ENCODE data around the gene CHERP. TPM values are rescaled to one million over a fixed set of nuclear protein-coding genes. Genes with fewer than 3 reads are reported as not detected.
A peak's percentile ranks its signal among the peaks of the same experiment; 100 is the strongest.
"Not testable (repeated sequence)": the region's sequence is repeated elsewhere in the genome, so short reads cannot be mapped to it uniquely, and the experiment has no call there.

CHERP gene
- total and polyA plus RNA-seq, 2 donors (not counting 1 experiment from before 2014, with no cell fraction given): 38.3 to 98.9 TPM

DNA sequence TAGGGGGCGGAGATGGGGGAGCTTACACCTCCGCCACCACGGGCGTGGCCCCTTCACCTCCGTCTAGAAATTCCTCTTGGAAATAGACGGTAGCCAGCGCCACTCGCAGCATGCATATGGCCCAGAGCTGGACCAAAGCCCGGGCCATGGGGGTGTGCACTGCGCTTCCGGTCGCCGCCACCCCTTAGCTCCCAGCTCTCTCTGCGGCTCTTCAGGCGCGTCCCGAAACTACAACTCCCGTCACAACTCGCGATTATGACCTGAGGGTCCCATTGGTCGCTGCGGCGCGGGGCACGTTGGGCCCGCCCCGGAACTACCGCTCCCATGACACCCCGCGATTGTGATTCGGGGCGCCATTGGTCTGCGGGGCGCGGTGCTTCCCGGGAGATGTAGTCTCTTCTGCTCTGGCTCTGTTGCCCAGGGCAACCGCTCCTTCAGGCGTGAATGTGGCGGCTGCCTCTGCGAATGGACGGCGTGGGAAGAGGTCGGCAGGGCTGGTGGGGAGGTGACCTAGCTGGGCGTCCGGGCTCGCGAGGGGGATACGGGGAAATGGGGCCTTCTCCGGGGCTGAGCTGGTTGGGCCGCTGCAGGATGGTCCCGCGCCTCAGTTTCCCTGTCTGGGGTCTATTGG, 46.1 kb downstream of the CHERP start, which contains the start of the genes C19orf44 and CALR3:
TSS of gene C19orf44 (plus strand) at position 413 of the 631 bp plus-strand sequence. CDS start 4,399 bp downstream, outside the sequence.
TSS of gene CALR3 (minus strand) at position 186 of the 631 bp plus-strand sequence. CDS start at position 148, 38 bp downstream.
- H3K79me2 ChIP-seq (ENCODE audit: control insufficient read depth, insufficient read depth, low read length): peaks cover 10% of the 10 kb centered on the region
- H3K27ac ChIP-seq (ENCODE audit: low read length in 2 of 2): peak within 1 kb of the TSS; percentile 40 to 79
- ATAC-seq (ENCODE audit: low read depth) (peak; percentile 98), DNase-seq (peak; percentile 98)
- no peaks in the 10 kb centered on the region for H4K20me1 ChIP-seq (ENCODE audit: control insufficient read depth, insufficient read depth, low read length, poor library complexity, severe bottlenecking)
- H3K4me3 ChIP-seq (ENCODE audit: control extremely low read depth in 1 of 5, extremely low read depth in 1 of 5, insufficient read depth in 1 of 5, low read depth in 2 of 5, low read length in 4 of 5): peak within 1 kb of the TSS; percentile 65 to 77 (median 73)
- H3K27ac Mint-ChIP-seq: peak within 1 kb of the TSS; percentile 88
- H3K9me3 ChIP-seq (ENCODE audit: control extremely low read depth in 1 of 3, control insufficient read depth in 2 of 3, insufficient read depth in 1 of 3, low read length in 2 of 3): no peaks in the 10 kb centered on the region
- peak within 1 kb of the TSS; percentile 99 for H2AFZ ChIP-seq (ENCODE audit: insufficient read depth, low read depth, low read length, poor library complexity, severe bottlenecking)
- peak within 1 kb of the TSS; percentile 75 for H3K9ac ChIP-seq (ENCODE audit: low read length)
- POLR2A ChIA-PET: interaction anchor here (0.6 to 2.0 kb wide), 5 partner anchors 24 to 91 kb away, joined by 3 to 9 read pairs (median 4); no protein-coding TSS in a partner anchor
- TF ChIP-seq EZH2 (IDR thresholded peaks at IDR 0.05; ENCODE audit: borderline replicate concordance, insufficient read depth, low read depth, low read length, poor library complexity, severe bottlenecking): no peak
- TF ChIP-seq, protein P1, sequence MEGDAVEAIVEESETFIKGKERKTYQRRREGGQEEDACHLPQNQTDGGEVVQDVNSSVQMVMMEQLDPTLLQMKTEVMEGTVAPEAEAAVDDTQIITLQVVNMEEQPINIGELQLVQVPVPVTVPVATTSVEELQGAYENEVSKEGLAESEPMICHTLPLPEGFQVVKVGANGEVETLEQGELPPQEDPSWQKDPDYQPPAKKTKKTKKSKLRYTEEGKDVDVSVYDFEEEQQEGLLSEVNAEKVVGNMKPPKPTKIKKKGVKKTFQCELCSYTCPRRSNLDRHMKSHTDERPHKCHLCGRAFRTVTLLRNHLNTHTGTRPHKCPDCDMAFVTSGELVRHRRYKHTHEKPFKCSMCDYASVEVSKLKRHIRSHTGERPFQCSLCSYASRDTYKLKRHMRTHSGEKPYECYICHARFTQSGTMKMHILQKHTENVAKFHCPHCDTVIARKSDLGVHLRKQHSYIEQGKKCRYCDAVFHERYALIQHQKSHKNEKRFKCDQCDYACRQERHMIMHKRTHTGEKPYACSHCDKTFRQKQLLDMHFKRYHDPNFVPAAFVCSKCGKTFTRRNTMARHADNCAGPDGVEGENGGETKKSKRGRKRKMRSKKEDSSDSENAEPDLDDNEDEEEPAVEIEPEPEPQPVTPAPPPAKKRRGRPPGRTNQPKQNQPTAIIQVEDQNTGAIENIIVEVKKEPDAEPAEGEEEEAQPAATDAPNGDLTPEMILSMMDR (IDR thresholded peaks at IDR 0.05): no peak
- no peaks in the 10 kb centered on the region for H3K27me3 Mint-ChIP-seq
- H3K4me3 Mint-ChIP-seq: peak within 1 kb of the TSS; percentile 91
- CTCF ChIA-PET: interaction anchor here (0.7 to 2.1 kb wide), 5 partner anchors 53 to 250 kb away, joined by 3 to 8 read pairs (median 3); no protein-coding TSS in a partner anchor
- H3K4me1 ChIP-seq (ENCODE audit: control insufficient read depth in 2 of 2, insufficient read depth in 2 of 2, low read length in 2 of 2): peaks cover 3 to 15% of the 10 kb centered on the region in 2 donors
- no peaks in the 10 kb centered on the region for H3K9me3 Mint-ChIP-seq (ENCODE audit: insufficient read depth)
- intact Hi-C loops (cut with micrococcal nuclease): loop anchor here (1.0 to 5.0 kb wide), 6 partner anchors 24 to 299 kb away; partner anchors contain the start of genes AP1M1, CHERP, MED26 and SLC35E1
- no peaks in the 10 kb centered on the region for H3K27me3 ChIP-seq (replicated peaks in 1 of 4; ENCODE audit: control extremely low read depth in 1 of 4, control insufficient read depth in 3 of 4, insufficient read depth in 4 of 4, low read length in 3 of 4)
- H3K36me3 ChIP-seq (replicated peaks in 1 of 2; ENCODE audit: control extremely low read depth in 1 of 2, control insufficient read depth in 1 of 2, extremely low read depth in 1 of 2, insufficient read depth in 2 of 2, low read length in 1 of 2): peaks cover 1 to 2% of the 10 kb centered on the region in 2 experiments
- H3K4me1 Mint-ChIP-seq: peaks cover 13% of the 10 kb centered on the region
- 0% methylated on average over 49 of the region's 52 CpGs for WGBS (ENCODE audit: insufficient coverage)
- peak within 1 kb of the TSS; percentile 93 for H3K4me2 ChIP-seq (replicated peaks; ENCODE audit: low read depth, low read length, poor library complexity, severe bottlenecking)

DNA sequence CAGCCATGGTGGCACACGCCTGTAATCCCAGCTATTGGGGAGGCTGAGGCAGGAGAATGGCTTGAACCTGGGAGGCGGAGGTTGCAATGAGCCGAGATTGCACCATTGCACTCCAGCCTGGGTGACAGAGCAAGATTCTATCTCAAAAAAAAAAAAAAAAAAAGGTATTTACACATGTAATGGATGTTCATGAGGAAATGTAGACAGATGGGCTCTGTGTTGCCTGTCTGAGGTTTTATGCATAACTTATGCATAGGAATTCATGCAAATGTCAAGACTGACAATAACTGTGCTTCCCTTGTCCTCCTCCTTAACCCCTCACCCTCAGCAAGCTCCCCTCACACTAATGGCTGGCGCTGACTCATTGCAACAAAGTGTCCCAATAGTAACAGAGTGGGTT, 55.8 kb downstream of the CHERP start:
- H3K27ac ChIP-seq (ENCODE audit: low read length in 2 of 2); H2AFZ ChIP-seq (ENCODE audit: insufficient read depth, low read depth, low read length, poor library complexity, severe bottlenecking); H3K79me2 ChIP-seq (ENCODE audit: control insufficient read depth, insufficient read depth, low read length); H4K20me1 ChIP-seq (ENCODE audit: control insufficient read depth, insufficient read depth, low read length, poor library complexity, severe bottlenecking); H3K9me3 ChIP-seq (ENCODE audit: control extremely low read depth in 1 of 3, control insufficient read depth in 2 of 3, insufficient read depth in 1 of 3, low read length in 2 of 3); H3K27me3 Mint-ChIP-seq; POLR2A ChIA-PET; DNase-seq; H3K9ac ChIP-seq (ENCODE audit: low read length); H3K4me2 ChIP-seq (replicated peaks; ENCODE audit: low read depth, low read length, poor library complexity, severe bottlenecking); H3K4me1 Mint-ChIP-seq; H3K4me3 Mint-ChIP-seq; H3K4me1 ChIP-seq (ENCODE audit: control insufficient read depth in 2 of 2, insufficient read depth in 2 of 2, low read length in 2 of 2); H3K27me3 ChIP-seq (replicated peaks in 1 of 4; ENCODE audit: control extremely low read depth in 1 of 4, control insufficient read depth in 3 of 4, insufficient read depth in 4 of 4, low read length in 3 of 4); H3K4me3 ChIP-seq (ENCODE audit: control extremely low read depth in 1 of 5, extremely low read depth in 1 of 5, insufficient read depth in 1 of 5, low read depth in 2 of 5, low read length in 4 of 5); intact Hi-C loops (cut with micrococcal nuclease); ATAC-seq (ENCODE audit: low read depth); H3K36me3 ChIP-seq (replicated peaks in 1 of 2; ENCODE audit: control extremely low read depth in 1 of 2, control insufficient read depth in 1 of 2, extremely low read depth in 1 of 2, insufficient read depth in 2 of 2, low read length in 1 of 2); H3K9me3 Mint-ChIP-seq (ENCODE audit: insufficient read depth); H3K27ac Mint-ChIP-seq: not testable (repeated sequence)
- CTCF ChIA-PET: interaction anchor here (1.0 kb wide), 1 partner anchor 44 kb away, joined by 4 read pairs; no protein-coding TSS in a partner anchor
- WGBS (ENCODE audit: insufficient coverage): no CpG with 5 or more reads among the region's 4 CpGs
